CD14-positive monocyte (primary cell): ENCODE results near the gene NEU1. TPM values are rescaled to one million over a fixed set of nuclear protein-coding genes. Genes with fewer than 3 reads are reported as not detected.

Source experiments
- DNase-seq, 3 donors: peaks; one replicate each; pipeline ENCODE4 v3.0.0-alpha.2; 2011 to 2022
- H2AFZ ChIP-seq: 2 replicates; pipeline ENCODE4 v1.6.0; 2012; ENCODE audit warnings: mild to moderate bottlenecking, low read depth, low read length, inconsistent platforms; ENCODE audit not compliant: insufficient read depth, poor library complexity, severe bottlenecking
- H3K27ac ChIP-seq, 2 donors: 1 replicate in 1 of 2; 2 replicates in 1 of 2; pipeline ENCODE4 v1.5.1; 2012 to 2013; ENCODE audit warnings: low read length in 2 of 2, control low read depth in 1 of 2, inconsistent platforms in 1 of 2, low read depth in 1 of 2, mild to moderate bottlenecking in 1 of 2
- H3K27me3 ChIP-seq, 2 donors: one replicate each; pipeline versions ENCODE4 v1.6.0 to v1.6.1; 2011 to 2013; ENCODE audit warnings: low read length in 2 of 2; ENCODE audit not compliant: control insufficient read depth in 2 of 2, insufficient read depth in 2 of 2
- H3K36me3 ChIP-seq, 2 donors: replicated peaks in 1 of 2; 1 replicate in 1 of 2; 2 replicates in 1 of 2; pipeline versions ENCODE4 v1.5.1 to v1.6.1; 2012 to 2013; ENCODE audit warnings: low read length in 2 of 2, control low read depth in 1 of 2, inconsistent platforms in 1 of 2, mild to moderate bottlenecking in 1 of 2; ENCODE audit not compliant: insufficient read depth in 2 of 2, control insufficient read depth in 1 of 2
- H3K4me1 ChIP-seq, 2 donors: 1 replicate in 1 of 2; 2 replicates in 1 of 2; pipeline versions ENCODE4 v1.5.1 to v1.6.1; 2012 to 2013; ENCODE audit warnings: low read length in 2 of 2, control low read depth in 1 of 2, inconsistent platforms in 1 of 2, mild to moderate bottlenecking in 1 of 2, moderate library complexity in 1 of 2; ENCODE audit not compliant: insufficient read depth in 2 of 2, control insufficient read depth in 1 of 2
- H3K4me2 ChIP-seq: replicated peaks from 2 replicates; pipeline ENCODE3; 2012; ENCODE audit warnings: low read length, moderate library complexity, mild to moderate bottlenecking; ENCODE audit not compliant: poor library complexity, severe bottlenecking; ENCODE audit errors: extremely low read depth
- H3K4me3 ChIP-seq, 3 experiments: fragments of 200-600 bp in 1 of 3; sonication (generic) in 1 of 3; replicated peaks in 1 of 3; 1 replicate in 2 of 3; 2 replicates in 1 of 3; pipeline ENCODE4 v1.5.1; 2011 to 2013; ENCODE audit warnings: low read length in 3 of 3, mild to moderate bottlenecking in 3 of 3, control low read depth in 2 of 3, low read depth in 2 of 3, inconsistent platforms in 1 of 3, moderate library complexity in 1 of 3
- H3K79me2 ChIP-seq: 2 replicates; pipeline ENCODE4 v1.6.0; 2012; ENCODE audit warnings: mild to moderate bottlenecking, control low read depth, inconsistent platforms, low read length, moderate library complexity; ENCODE audit not compliant: insufficient read depth
- H3K9ac ChIP-seq: 2 replicates; pipeline ENCODE4 v1.6.0; 2017; ENCODE audit warnings: low read length, mild to moderate bottlenecking; ENCODE audit not compliant: insufficient read depth, poor library complexity, severe bottlenecking
- H3K9me3 ChIP-seq, 2 donors: replicated peaks in 1 of 2; 1 replicate in 1 of 2; 2 replicates in 1 of 2; pipeline versions ENCODE4 v1.5.1 to v1.6.1; 2012 to 2013; ENCODE audit warnings: low read length in 2 of 2, control low read depth in 1 of 2; ENCODE audit not compliant: control insufficient read depth in 1 of 2, insufficient read depth in 1 of 2
- H4K20me1 ChIP-seq: 2 replicates; pipeline ENCODE4 v1.6.0; 2012; ENCODE audit warnings: mild to moderate bottlenecking, low read length, control low read depth, moderate library complexity; ENCODE audit not compliant: insufficient read depth
- H3K27ac Mint-ChIP-seq, 7 donors: one replicate each; pipeline ENCODE4 v1.8.0; 2020; ENCODE audit warnings: mild to moderate bottlenecking in 7 of 7, mixed read lengths in 7 of 7, moderate library complexity in 6 of 7, inconsistent platforms in 2 of 7
- H3K27me3 Mint-ChIP-seq, 3 donors: one replicate each; pipeline ENCODE4 v1.8.0; 2021 to 2022; ENCODE audit warnings: low read depth in 3 of 3, mild to moderate bottlenecking in 3 of 3, mixed read lengths in 3 of 3, moderate library complexity in 3 of 3, inconsistent platforms in 1 of 3
- H3K36me3 Mint-ChIP-seq, 2 donors: one replicate each; pipeline ENCODE4 v1.8.0; 2020; ENCODE audit warnings: mixed read lengths in 2 of 2, inconsistent platforms in 1 of 2, mild to moderate bottlenecking in 1 of 2
- H3K4me1 Mint-ChIP-seq: one replicate; pipeline ENCODE4 v1.8.0; 2020; ENCODE audit warnings: mild to moderate bottlenecking, mixed read lengths
- H3K4me3 Mint-ChIP-seq, 2 donors: one replicate each; pipeline ENCODE4 v1.8.0; 2020; ENCODE audit warnings: mild to moderate bottlenecking in 2 of 2, mixed read lengths in 2 of 2, moderate library complexity in 1 of 2
- H3K9me3 Mint-ChIP-seq, 7 donors: one replicate each; pipeline ENCODE4 v1.8.0; 2020 to 2022; ENCODE audit warnings: mixed read lengths in 7 of 7, mild to moderate bottlenecking in 6 of 7, moderate library complexity in 6 of 7, inconsistent platforms in 2 of 7
- CTCF ChIP-seq: fragments of 200-600 bp; IDR thresholded peaks from one replicate; pipeline ENCODE4 v1.8.0; 2022; ENCODE audit warnings: antibody characterized with exemption, mild to moderate bottlenecking
- WGBS: methylation state at CpG from one replicate; pipeline ENCODE4 v1.1.5; 2013; ENCODE audit warnings: missing lambda C conversion rate; ENCODE audit not compliant: insufficient coverage; 5-methylcytosine and 5-hydroxymethylcytosine counted together
- intact Hi-C, 2 donors: fragments of 100-400 bp; cut with micrococcal nuclease; formaldehyde crosslinking; loops; one replicate each; pipeline versions ENCODE4 v1.15.0 to v1.15.1; 2023
- polyA plus RNA-seq, 3 donors: library from polyadenylated mRNA; depleted of rRNA in 1 of 3; unstranded in 2 of 3; stranded (reverse) in 1 of 3; fragments of 300-500 nt in 2 of 3; fragments of >200 nt in 1 of 3; fragmentation: Illumina TruSeq in 2 of 3; gene quantifications; 1 replicate in 2 of 3; 2 replicates in 1 of 3; pipeline ENCODE4 v1.2.3, GENCODE V29; 2012 to 2021

NEU1 gene
- polyA plus RNA-seq, 3 donors: 70.2 to 89.5 (median 81.8) TPM

GRCh38 chr6:31836047-31836473 lies 26.6 kb downstream of the NEU1 start:
- TF ChIP-seq CTCF: no peak
- Histone ChIP-seq H3K9ac (peak overlapping the region; percentile 80), H3K36me3 (peaks cover 38 to 44% of the 10 kb centered on the region in 2 donors), H4K20me1 (peaks cover 47% of the 10 kb centered on the region), H3K27ac (peak overlapping the region; percentile 87 to 92), H3K79me2 (peaks cover 64% of the 10 kb centered on the region), H3K4me1 (peaks cover 58 to 69% of the 10 kb centered on the region in 2 donors), H3K4me2 (peak overlapping the region; percentile 85), H3K4me3 (peak overlapping the region; percentile 83 to 89 (median 86)), H3K9me3 (no peaks in the 10 kb centered on the region), H2AFZ (peak overlapping the region; percentile 5), H3K27me3 (no peaks in the 10 kb centered on the region)
- Mint-ChIP-seq H3K27me3 (no peaks in the 10 kb centered on the region), H3K27ac (peak overlapping the region; percentile 90 to 100 (median 98)), H3K36me3 (peaks cover 34 to 50% of the 10 kb centered on the region in 2 donors), H3K4me1 (peaks cover 45% of the 10 kb centered on the region), H3K4me3 (peak overlapping the region; percentile 98 to 99), H3K9me3 (no peaks in the 10 kb centered on the region)
- WGBS: 15% methylated on average over 5 of the region's 14 CpGs
- no peak for DNase-seq
- intact Hi-C loops: loop anchor here (2.0 to 10.0 kb wide), 3 partner anchors 27 to 291 kb away; partner anchors contain the start of genes ATP6V1G2 (in 1 of the 2), DDAH2 (in 1 of the 2), DDX39B (in 1 of the 2) and LY6G6C (in 1 of the 2)

GRCh38 chr6:31834367-31835250 lies 28.0 kb downstream of the NEU1 start:
- Histone ChIP-seq H3K4me1 (peaks cover 70 to 82% of the 10 kb centered on the region in 2 donors), H3K27me3 (no peaks in the 10 kb centered on the region), H3K9ac (peak overlapping the region; percentile 80), H3K27ac (peak overlapping the region; percentile 87 to 92), H3K9me3 (no peaks in the 10 kb centered on the region), H3K4me3 (peak overlapping the region; percentile 83 to 89 (median 86)), H3K79me2 (peaks cover 79% of the 10 kb centered on the region), H3K4me2 (peak overlapping the region; percentile 85), H4K20me1 (peaks cover 38% of the 10 kb centered on the region), H3K36me3 (peaks cover 25 to 29% of the 10 kb centered on the region in 2 donors), H2AFZ (peak overlapping the region; percentile 76)
- Mint-ChIP-seq H3K27me3 (no peaks in the 10 kb centered on the region), H3K4me1 (peaks cover 56% of the 10 kb centered on the region), H3K27ac (peak overlapping the region; percentile 97 to 100 (median 98)), H3K9me3 (no peaks in the 10 kb centered on the region), H3K4me3 (peak overlapping the region; percentile 98 to 99), H3K36me3 (peaks cover 19 to 36% of the 10 kb centered on the region in 2 donors)
- under 1% methylated on average over 57 of the region's 59 CpGs for WGBS
- intact Hi-C loops: loop anchor here (5.0 to 10.0 kb wide), 4 partner anchors 107 to 290 kb away; partner anchors contain the start of genes DDAH2 (in 2 of the 2), LY6G5C (in 2 of the 2), ATP6V1G2 (in 1 of the 2) and DDX39B (in 1 of the 2)
- DNase-seq: peak; percentile 77 to 86 (median 81)
- TF ChIP-seq CTCF: no peak
